Thyroid gland (tissue), 4 donors: ENCODE measurements around the gene CRY2.

Experiments
- CTCF ChIP-seq, 6 experiments: fragments of 200-600 bp in 3 of 6; fragments of 450-650 bp in 3 of 6; sonication (generic) in 3 of 6; IDR thresholded peaks; one replicate each; pipeline ENCODE4 v1.5.1; 2016 to 2019; ENCODE audit warnings: antibody characterized with exemption in 6 of 6, mild to moderate bottlenecking in 2 of 6, inconsistent platforms in 1 of 6, moderate library complexity in 1 of 6
- POLR2A ChIP-seq, 2 donors: fragments of 450-650 bp; IDR thresholded peaks; one replicate each; pipeline ENCODE4 v1.6.1; 2017; ENCODE audit warnings: antibody characterized with exemption in 2 of 2, mild to moderate bottlenecking in 2 of 2, moderate library complexity in 1 of 2

- TF ChIP-seq CTCF (IDR thresholded peaks at IDR 0.05) (no peak), POLR2A (IDR thresholded peaks at IDR 0.05) (no peak)
Measured at GRCh38 chr11:45798793-45799441, 48.4 kb upstream of the CRY2 start.
